C1 segment of cervical spinal cord (tissue), 14 donors: ENCODE data around the gene PA2G4.
"Not testable (repeated sequence)": the region's sequence is repeated elsewhere in the genome, so short reads cannot be mapped to it uniquely, and the experiment has no call there.

Experiments
- DNase-seq, 14 donors: peaks; one replicate each; lab custom pipeline; 2025; lab: John Stamatoyannopoulos, UW

PA2G4 gene

DNA sequence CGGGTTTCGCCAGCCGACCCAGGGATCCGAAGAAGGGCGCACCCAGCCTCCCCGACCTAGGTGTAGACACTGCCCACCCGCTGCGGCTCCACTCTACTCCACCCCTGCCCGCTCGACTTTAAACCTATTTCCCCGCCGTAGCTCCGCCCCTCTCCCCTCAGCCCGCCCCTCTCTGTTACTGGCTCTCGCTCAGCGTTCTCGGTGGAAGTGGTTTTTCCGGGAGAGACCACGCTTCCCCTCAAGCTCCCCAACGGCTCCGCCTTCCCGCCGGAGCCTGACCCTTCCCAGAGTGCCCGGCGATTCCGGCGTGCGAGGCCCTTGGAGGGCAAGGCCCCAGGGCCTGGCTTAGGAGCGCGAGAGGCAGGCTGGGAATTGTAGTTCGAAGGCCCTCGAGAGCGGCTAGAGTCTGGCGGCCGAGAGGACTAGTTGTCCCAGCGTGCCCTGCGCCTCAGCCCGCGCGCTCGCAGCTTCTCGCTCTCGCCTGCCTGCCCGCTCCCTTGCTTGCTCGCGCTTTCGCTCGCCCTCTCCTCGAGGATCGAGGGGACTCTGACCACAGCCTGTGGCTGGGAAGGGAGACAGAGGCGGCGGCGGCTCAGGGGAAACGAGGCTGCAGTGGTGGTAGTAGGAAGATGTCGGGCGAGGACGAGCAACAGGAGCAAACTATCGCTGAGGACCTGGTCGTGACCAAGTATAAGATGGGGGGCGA, at the start of gene PA2G4:
Gene PA2G4, plus strand, starts transcription at position 451 of the 706 bp plus-strand sequence. Its CDS starts 179 bp downstream, at position 630.
- DNase-seq, result peak; percentile 73 to 97 (median 94)

DNA sequence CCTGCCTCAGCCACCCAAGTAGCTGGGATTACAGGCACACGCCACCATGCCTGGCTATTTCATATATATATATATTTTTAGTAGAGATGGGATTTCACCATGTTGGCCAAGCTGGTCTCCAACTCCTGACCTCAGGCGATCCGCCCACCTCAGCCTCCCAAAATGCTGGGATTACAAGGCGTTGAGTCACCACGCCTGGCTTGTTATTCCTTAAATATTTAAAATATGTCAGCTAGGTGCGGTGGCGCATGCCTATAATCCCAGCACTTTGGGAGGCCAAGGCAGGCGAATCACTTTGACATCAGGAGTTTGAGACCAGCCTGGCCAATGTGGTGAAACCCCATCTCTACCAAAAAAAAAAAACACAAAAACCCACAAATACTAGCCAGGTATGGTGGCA, 44.4 kb upstream of the PA2G4 start:
- DNase-seq, result not testable (repeated sequence)

DNA sequence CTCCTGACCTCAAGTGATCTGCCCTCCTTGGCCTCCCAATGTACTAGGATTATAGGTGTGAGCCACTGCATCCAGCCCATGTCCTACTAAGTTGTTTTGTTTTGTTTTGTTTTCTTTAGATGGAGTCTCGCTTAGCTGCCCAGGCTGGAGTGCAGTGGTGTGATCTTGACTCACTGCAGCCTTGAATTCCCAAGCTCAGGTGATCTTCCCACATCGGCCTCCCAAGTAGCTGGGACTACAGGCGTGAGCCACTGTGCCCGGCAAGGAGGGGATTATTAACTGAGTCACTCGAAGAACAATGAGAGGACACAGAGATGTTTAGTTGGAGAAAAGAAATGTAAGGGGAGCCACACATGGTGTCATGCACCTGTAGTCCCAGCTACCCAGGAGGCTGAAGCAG, 42.4 kb upstream of the PA2G4 start:
- no peak for DNase-seq

DNA sequence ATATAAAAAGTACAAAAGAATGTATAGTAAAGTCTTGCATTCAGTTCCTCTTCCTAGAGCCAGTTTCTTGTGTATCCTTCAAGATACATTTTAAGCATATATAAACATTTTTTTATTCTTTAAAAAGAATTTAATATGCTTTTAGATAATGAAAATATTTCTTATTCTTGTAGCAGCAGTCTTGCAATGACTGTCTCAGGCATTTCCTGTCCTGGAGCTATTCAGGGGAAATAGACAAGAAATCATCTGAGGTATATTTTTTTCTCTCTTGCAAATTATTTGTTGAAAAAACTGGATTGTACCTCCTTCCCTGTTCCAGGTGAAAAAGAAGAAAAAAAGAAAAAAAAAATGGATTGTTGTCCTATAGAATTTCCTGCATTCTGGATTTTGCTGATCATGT, 41.4 kb upstream of the PA2G4 start:
- no peak for DNase-seq

DNA sequence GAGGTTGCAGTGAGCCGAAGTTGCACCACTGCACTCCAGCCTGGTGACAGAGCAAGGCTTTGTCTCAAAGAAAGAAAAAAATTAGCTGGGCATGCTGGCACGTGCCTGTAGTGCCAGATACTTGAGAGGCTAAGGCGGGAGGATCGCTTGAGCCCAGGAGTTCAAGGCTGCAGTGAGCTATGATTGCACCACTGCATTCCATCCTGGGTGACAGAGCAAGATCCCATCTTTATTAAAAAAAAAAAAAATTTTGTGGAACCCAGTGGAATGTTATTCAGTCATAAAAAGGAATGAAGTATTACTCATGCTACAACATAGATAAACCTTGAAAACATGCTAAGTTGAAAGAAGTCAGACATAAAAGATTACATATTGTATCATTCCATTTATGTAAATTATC, 32.7 kb upstream of the PA2G4 start:
- DNase-seq, result no peak

DNA sequence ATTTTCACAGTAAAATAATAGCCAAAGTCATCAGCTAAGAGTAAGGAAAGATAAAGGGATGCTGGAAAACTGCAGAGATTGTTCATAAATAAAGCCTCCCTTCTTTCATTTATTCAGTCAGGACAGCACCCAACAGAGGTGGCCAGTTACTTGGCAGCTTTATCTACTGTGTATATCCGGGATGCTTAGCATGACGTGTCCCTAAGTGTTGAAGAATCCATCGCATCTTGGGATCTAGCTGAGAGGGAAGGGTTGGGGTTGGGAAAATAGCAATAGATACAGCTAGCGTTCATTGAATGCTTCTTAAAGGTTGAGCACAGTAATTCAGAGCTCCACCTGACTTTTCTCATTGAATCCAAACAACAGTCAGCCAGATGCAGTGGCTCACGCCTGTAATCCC, 30.0 kb upstream of the PA2G4 start:
- DNase-seq, result no peak

DNA sequence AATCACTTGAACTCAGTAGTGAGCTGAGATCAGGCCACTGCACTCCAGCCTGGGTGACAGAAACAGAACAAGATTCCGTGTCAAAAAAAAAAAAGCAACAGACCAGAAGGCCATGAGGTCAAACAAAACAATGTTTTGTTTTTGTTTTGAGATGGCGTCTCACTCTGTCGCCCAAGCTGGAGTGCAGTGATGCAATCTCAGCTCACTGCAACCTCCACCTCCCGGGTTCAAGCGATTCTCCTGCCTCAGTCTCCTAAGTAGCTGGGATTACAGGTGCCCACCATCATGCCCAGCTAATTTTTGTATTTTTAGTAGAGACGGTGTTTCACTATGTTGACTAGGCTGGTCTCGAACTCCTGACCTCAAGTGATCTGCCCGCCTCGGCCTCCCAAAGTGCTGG, 26.4 kb upstream of the PA2G4 start:
- DNase-seq, result not testable (repeated sequence)

DNA sequence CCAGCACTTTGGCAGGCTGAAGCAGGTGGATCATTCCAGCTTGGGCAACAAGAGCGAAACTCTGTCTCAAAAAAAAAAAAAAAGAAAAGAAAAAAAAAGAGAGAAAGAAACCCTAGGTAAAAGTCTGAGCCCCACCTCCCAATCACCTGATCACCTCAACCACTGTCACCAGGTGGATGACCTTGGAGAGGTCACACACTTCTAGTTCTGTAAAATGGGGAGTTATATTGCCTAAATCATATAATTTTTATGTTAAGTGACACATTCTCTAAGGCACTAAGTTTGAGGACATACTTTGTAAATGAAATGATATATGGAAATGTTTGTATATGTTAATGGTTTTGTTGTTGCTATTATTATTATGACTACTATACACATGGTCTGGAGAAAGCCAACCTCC, 25.9 kb upstream of the PA2G4 start:
- DNase-seq, result no peak

DNA sequence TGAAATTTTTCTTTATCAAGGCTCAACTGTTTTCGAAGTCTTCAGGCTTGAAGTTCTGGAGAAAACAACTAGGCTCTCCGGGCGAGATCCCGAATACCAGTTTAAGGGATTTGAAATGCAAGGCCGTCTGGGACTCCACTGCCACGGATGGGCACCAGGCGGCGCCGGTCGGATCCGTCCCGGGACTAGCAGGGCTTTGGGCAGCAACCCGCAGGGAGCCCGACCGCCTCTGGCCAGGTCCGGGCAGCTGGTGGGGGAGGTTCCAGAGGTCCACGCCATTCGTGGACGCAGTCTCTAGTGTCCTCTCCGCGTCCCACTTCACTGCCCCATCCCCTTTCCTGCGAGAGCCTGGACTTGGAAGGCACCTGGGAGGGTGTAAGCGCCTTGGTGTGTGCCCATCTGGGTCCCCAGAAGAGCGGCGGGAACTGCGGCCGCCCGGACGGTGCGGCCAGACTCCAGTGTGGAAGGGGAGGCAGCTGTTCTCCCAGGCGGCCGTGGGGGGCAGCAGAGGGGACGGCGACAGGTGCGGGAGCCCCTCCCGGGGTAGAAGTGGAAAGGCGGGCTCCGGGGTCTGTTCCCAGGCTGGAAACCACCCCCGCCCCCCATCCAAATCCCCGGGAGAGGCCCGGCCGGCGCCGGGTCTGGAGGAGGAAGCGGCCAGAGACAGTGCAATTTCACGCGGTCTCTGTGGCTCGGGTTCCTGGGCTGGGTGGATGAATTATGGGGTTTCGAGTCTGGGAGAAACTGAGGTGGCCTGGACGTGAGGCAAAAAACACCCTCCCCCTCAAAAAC, 25.2 kb upstream of the PA2G4 start:
- DNase-seq, result peak in 12 of 14 donors; percentile 21 to 88 (median 75)

DNA sequence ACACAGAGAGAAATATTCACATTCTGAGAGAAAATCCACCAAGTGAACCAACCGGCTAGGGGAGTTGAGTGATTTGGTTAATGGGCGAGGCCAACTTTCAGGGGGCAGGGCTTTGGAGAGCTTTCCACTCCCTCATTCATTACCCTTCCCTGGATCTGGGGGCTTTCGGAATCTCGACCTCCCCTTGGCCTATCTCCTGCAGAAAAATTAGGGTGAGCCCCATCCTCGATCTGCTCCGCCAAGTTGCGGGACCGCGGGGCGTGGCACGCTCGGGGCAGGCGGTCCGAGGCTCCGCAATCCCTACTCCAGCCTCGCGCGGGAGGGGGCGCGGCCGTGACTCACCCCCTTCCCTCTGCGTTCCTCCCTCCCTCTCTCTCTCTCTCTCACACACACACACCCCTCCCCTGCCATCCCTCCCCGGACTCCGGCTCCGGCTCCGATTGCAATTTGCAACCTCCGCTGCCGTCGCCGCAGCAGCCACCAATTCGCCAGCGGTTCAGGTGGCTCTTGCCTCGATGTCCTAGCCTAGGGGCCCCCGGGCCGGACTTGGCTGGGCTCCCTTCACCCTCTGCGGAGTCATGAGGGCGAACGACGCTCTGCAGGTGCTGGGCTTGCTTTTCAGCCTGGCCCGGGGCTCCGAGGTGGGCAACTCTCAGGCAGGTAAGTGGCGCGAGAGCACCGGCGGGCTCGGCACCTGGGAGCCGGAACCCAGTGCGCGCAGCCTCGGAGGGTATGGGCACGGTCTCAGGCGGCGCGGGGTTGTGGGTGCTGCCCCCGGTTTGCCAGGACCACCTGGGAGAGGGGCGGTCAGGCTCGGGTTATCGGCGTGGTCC, 24.4 kb upstream of the PA2G4 start, which contains the start of gene ERBB3:
Gene ERBB3, plus strand, starts transcription at position 443 of the 833 bp plus-strand sequence. Its CDS starts 136 bp downstream, at position 579.
- DNase-seq, result peak in 12 of 14 donors; percentile 15 to 84 (median 66)

DNA sequence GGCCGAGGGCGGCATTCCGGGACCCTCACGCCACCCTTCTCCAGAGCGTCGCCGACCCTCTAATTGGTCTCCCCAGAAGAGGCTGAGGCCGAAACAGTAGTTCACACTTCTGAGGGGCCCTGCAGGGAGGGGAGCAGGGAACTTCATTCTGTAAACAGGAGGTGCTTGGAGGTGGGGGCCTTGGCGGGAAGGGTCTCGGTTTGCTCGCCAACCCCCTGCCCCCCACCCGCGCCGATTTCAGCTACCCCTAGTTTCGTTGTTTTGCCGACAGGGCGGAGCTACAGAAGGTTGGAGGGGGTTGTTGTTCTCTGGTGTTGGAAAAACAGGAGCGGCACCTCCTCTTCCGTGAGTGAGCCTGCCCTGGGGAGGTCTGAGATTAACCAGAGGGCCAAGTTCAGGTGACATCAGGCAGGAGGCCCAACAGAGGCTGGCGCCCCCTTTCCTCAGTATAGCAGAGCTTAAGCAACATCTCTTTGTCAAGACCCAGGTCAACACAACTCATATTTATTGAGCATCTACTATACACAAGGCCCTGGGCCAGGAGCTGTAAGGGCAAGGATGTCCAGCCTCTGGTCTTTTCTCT, 23.7 kb upstream of the PA2G4 start:
- DNase-seq, result peak in 4 of 14 donors; percentile 23 to 32 (median 28)

DNA sequence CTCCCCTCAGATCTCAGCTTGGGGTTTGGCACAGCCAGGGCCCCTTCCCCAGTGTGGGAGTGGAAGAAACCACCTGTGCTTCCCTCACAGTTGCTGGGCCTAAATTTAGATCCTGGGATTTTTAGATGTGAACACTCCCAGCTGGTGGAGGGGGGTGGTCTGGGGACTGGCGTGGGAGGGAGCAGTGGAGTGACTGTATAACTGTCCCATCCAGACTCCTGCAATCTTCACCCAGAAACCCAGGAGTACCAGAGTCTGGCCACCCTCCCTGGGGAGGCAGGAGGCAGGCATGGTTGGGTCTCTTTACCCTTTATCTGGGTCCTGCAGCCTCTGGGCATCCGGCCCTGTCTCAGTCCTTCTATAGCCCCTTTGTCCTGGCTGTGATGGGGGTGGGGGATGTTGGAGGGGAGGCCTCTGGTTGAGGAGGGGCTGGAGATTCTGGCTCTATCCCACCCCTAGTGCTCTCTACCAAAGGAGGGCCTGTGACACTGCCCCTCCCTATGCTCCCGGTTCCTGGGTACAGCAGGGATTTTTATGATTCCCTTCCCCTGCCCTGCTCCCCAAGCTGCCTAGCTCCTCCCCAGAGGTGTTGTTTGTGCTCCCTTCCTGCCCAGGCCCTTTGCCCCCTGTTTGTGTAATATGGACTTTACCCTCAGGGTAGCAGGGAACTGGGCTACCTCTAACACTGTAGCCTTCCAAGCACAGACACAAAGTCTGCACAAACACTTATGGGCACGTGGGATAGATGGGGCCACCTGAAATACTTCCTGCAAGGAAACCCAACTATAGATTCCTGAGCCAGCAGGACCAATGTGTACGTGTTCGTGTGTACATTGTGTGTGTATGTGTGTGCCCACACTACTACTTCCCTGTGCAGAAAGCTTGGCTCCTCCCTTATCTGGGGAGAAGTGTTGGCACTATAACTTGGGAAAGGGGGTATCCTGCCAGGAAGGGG, 22.7 kb upstream of the PA2G4 start:
- DNase-seq, result peak in 9 of 14 donors; percentile 19 to 70 (median 49)

DNA sequence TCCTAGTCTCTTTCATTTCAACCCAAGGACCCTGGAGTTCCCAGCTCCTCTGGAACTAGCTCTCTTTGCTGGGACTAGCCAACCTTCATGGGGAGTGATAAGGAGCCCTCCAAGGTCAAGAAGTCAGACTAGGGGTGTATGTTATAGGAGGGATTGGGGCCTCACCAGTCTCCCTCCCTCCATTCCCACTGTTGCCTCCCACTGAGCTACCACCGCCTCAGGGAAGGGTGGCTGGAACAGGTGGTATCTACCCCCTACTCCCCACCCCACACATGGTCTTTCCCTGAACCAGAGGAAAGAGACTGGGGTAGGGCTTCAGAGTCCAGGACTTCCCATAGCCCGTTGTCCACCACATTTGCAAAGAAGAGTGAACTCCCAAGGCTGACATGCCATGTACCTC, 22.0 kb upstream of the PA2G4 start:
- peak in 6 of 14 donors; percentile 39 to 67 (median 55) for DNase-seq

DNA sequence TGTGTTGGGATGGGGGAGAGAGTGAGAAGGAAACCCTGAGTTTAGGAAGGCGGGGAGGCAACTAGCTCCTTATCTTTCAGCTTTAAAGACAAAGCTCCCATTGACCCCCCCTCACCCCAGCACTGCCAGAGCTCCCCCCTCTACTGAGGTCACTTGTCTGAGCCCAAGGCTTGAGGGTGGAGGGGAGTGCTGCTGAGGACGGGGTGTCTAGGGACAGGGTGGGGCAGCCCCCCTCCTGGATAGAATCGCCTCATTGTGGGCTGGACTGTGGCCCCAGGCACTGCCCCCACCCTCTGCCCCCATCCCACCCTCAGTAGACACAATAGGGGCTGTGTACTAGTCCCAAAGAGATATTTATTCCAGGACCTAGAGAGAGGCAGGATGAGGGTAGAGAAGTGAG, 21.4 kb upstream of the PA2G4 start:
- peak in 13 of 14 donors; percentile 16 to 86 (median 71) for DNase-seq

DNA sequence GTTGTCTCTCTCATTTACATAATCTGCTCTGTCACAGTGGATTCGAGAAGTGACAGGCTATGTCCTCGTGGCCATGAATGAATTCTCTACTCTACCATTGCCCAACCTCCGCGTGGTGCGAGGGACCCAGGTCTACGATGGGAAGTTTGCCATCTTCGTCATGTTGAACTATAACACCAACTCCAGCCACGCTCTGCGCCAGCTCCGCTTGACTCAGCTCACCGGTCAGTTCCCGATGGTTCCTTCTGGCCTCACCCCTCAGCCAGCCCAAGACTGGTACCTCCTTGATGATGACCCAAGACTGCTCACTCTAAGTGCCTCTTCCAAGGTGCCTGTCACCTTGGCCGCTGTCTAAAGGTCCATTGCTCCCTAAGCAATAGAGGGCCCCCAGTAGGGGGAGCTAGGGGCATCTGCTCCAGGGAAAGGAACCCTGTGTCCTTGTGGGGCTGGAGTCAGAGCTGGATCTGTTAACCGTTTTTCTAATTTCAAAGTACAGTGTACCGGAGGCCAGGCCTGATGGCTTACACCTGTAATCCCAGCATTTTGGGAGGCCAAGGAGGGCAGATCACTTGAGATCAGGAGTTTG, 19.3 kb upstream of the PA2G4 start:
- DNase-seq, result peak in 2 of 14 donors; percentile 5 to 11

DNA sequence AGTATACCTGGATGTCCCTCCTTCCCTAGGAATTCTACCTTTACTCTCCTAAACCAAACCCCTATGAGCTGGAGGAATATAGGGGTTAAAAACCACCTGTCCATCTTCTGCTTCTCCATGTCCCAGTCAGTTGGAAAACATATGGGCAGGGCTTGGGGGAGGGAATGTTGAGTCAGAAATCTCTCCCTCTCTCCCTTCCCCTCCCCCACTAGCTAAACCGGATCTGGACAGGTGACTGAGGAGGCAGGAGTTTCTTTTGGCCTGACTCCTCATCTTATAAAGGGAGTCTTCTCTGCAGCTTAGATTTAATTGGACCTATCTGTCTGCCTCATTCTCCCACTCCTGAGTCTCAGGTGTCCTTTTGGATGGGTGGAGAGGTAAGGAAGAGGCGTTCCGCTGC, 18.3 kb upstream of the PA2G4 start:
- no peak for DNase-seq

DNA sequence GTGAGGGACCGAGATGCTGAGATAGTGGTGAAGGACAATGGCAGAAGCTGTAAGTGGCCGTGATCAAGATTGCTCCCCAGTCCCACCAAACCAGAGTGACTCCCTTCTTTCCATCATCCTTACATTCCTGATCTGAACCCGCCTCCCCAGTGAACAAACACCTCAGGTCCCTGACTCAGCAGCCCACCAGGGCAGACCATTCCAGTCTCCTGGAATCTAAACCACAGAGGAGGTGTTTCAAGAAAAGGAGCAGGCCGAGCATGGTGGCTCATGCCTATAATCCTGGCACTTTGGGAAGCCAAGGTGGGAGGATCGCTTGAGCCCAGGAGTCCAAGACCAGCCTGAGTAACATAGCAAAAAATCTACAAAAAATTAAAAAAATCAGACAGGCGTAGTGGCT, 17.8 kb upstream of the PA2G4 start:
- no peak for DNase-seq

DNA sequence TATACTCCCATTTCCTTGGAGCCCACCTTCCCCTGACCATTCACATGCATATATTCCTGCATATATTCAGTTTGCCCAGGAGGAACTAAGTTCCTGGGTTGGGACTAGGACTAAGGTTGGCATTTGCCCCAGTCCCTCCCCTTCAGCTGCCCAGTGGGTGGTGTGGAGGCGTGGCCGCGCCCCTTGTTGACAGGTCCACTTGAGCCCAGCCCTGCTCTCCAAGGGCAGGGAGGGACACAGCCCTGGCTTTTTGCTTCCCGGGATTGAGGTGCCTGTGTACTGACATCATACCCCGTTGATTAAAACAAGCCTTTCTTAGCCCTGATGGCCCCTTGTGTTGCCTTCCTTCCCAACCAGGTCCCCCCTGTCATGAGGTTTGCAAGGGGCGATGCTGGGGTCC, 17.1 kb upstream of the PA2G4 start:
- DNase-seq, result peak in 2 of 14 donors; percentile 1 to 5

DNA sequence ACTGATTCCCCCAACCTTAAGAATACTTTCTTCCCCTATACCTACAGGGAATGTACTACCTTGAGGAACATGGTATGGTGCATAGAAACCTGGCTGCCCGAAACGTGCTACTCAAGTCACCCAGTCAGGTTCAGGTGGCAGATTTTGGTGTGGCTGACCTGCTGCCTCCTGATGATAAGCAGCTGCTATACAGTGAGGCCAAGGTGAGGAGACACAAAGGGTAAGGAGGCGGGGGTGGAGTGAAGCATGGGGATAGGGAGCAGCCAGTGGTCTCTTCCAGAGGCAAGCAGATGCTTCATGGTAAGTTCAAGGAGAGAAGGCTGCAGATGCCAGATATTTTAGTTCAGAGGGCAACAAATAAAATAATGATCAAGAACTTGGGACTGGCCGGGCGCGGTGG, 6.6 kb upstream of the PA2G4 start:
- DNase-seq, result no peak

DNA sequence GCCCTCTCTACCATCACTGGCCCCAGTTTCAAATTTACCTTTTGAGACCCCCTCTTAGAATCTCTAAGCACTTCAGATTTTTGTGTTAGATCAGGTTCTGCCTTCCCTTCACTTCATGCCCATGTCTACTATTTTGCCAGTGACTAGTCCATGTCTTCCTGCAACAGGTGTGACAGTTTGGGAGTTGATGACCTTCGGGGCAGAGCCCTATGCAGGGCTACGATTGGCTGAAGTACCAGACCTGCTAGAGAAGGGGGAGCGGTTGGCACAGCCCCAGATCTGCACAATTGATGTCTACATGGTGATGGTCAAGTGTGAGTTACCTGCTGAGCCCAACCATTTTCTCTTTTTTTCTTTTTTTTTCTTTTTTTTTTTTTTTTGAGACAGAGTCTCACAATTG, 5.8 kb upstream of the PA2G4 start:
- DNase-seq, result no peak
